ENCODE measurements around the gene DNAJC7.

The DNAJC7 gene

DNA sequence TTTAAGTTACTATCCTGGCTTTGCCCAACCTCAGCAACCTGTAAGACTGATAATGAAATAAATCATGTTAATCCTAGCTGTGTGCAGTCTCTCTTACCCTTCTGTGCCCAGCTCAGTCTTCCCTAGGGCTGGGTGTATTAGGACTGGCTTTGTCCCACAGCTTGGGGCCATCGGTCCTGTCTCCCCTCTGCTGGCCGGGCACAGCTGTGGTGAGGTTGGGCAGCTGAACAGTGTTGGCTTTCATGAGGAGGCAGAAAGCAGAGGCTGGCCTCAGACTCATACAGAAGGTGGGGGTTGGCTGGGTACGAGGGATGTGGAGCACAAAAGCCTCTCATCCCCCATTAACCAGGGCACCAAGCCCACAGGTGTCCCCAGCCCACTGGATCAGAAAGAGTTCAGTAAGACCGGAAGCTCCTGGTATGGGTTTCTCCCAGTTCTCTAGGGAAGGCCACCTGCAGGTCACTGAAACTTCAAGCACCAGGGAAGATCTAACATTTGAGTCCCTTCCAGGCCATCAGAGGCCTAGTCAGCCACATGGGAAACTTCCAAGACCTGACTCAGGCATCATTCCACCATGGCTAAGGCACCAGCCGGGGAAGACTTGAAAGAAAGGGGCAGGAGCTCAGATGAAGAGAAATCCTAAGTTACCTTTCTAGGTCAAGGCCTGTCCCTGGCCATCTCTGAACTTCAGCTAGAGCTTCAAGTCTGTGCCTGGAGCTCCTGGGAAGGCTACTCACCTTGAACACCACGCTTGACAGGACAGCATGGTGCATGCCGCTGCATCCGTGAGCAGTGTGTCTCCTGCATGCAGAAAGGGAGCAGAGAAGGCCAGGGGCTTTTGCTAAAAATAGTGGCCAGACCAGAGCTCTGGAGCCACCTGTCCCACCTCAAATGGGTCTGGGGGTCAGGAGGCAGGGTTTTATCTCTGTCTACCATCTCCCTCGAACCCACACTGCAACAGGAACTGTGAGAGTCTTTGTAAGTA is 41.8 kb downstream of the DNAJC7 start:
- DNase-seq (ENCODE audit: low spot score) = no peak

GRCh38 chr17:41974658-41975057 is 42.6 kb downstream of the DNAJC7 start:
- no peak for DNase-seq (ENCODE audit: low spot score)

DNA sequence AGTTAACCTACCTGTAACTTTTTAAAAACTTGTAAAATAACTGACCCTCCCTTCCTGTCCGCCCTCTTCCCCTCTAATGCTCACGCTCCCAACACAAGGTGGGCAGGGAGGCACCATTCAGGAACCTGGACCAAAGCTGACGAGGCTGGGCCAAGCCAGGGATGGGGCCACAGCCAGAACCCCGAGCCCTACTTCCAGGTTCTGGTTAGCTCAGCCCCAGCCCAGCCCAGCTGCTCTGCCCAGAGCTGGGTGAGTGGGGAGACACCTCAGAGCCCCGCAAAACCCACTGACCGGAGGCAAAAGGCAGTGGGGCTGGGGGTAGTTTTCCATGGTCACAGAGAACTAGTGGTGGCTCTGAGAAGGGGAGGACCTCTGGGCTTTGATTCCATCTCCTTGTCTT is 43.2 kb downstream of the DNAJC7 start:
- DNase-seq (ENCODE audit: low spot score) = no peak

GRCh38 chr17:41973408-41973811 is 43.8 kb downstream of the DNAJC7 start:
- DNase-seq (ENCODE audit: low spot score) = no peak

DNA sequence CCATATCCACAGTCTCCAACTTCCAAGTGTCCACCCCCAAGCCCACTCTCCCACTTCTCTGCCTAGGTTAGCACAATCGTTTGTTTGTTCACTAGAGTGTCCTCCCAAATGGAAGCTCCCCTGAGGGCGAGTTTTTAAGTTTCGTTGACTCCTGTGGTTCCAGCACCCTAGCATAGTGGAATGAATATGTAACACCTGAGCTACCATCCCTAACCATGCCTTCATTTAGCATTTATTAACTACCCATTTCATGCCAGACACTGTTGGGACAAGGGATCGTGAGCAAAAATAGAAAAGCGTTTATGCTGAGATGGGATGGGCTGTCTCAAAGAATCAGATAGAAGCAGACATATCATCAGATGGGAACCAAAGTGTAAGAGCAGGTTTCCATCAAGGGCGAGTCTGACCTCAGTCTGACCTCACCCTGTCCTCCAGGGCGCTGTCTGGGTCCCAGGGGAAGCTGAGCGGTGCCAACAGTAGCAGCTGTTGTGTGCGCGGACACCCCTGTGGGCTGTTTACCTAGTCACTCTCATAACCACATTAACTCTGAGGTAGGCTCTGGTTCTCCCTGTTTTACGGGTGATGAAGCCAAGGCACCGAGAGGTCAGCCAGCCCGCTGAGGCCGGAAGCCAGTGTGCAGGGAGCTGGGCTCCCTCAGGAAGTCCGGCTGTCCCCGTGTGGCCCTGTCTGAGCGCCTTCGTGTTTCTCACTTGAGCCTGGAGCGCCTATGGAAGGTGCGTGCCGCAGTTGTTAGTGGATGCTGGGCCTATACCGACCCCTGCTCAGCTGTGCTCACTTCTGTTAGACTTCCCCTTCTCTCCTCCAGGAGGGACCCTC is 44.5 kb downstream of the DNAJC7 start:
- DNase-seq (ENCODE audit: low spot score) = no peak

DNA sequence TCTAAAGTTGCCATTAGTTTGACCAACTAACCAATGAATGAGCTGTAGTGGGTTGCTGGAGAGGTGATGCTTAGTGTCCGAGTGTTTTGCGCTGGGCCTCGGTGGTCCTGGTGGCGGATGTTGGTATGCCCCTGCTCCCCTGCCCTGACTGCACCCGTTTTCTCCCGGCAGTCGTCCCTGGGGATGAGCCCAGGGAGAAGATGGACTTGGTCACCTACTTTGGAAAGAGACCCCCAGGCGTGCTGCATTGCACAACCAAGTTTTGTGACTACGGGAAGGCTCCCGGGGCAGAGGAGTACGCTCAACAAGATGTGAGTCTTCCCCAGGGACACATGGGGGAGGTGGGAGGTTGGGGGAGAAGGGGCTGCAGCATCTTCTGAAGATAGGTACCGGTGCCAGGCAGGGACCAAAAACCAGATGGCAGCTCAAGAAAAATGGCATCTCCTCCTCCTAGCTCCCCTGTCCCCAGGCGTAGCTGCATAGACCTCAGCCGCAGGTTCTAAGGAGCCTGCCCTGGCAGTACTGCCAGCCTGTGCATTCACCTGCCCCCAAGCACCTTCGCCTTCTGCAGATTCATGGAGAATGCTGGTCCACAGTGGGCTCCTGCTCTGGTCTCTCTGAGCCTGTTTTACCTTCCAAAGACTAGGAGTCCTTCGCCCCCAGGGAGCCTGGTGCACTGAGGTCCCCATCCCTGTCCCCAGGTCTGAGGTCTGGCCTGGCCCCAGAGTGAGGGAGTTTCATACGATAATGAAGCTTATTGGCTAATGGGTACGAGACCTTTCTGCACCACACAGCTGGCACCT is 45.3 kb downstream of the DNAJC7 start:
- DNase-seq (ENCODE audit: low spot score) = no peak

DNA sequence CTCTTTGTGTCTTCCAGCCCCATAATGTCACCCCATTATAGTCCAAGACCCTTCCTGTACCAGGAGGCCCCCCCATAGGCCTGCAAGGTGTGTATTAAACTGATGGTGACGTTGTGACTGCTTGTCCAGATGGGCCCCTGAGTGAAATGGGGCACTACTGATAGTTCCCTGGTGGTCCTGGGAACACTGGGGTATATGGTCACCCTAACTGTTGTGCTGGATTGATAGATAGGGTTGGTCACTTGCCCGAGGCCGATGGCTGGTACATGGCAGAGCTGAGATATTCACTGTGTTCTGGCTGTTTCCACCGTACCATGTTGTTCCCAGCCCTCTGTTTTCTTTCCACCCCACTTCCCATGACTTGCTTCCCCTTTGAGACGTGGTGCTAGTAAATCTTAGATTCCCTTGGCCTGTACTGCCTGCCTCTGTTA is 46.3 kb downstream of the DNAJC7 start:
- no peak for DNase-seq (ENCODE audit: low spot score)

DNA sequence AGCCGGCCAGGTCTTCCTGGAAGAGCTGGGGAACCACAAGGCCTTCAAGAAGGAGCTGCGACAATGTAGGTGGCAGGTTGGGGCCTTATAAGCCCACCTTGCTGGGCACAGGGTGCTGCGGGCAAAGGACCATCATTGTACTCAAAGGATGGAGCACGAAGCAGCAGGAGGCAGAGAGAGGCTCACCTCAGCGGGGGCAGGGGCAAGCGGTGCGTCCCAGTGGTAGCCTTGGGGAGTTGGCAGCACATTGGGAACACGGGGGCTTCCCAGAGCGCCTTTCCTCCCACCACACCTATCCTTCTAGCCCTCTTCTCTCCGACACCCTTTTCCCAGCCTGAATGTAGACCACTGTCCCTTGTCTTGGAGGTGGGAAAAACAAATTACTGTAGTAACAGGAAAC is 48.6 kb downstream of the DNAJC7 start:
- no peak for DNase-seq (ENCODE audit: low spot score)

DNA sequence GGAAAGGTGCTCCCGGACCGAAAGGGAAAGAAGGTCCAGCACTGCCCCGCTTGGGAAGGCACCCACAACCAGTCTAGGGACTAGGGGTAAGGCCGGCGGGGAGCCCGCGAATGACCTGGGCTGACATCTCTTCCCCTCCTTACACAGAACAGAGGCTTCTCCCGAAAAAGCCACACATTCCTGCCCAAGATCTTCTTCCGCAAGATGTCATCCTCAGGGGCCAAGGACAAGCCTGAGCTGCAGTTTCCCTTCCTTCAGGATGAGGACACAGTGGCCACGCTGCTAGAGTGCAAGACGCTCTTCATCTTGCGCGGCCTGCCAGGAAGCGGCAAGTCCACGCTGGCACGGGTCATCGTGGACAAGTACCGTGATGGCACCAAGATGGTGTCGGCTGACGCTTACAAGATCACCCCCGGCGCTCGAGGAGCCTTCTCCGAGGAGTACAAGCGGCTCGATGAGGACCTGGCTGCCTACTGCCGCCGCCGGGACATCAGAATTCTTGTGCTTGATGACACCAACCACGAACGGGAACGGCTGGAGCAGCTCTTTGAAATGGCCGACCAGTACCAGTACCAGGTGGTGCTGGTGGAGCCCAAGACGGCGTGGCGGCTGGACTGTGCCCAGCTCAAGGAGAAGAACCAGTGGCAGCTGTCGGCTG is 49.2 kb downstream of the DNAJC7 start:
- no peak for DNase-seq (ENCODE audit: low spot score)

DNA sequence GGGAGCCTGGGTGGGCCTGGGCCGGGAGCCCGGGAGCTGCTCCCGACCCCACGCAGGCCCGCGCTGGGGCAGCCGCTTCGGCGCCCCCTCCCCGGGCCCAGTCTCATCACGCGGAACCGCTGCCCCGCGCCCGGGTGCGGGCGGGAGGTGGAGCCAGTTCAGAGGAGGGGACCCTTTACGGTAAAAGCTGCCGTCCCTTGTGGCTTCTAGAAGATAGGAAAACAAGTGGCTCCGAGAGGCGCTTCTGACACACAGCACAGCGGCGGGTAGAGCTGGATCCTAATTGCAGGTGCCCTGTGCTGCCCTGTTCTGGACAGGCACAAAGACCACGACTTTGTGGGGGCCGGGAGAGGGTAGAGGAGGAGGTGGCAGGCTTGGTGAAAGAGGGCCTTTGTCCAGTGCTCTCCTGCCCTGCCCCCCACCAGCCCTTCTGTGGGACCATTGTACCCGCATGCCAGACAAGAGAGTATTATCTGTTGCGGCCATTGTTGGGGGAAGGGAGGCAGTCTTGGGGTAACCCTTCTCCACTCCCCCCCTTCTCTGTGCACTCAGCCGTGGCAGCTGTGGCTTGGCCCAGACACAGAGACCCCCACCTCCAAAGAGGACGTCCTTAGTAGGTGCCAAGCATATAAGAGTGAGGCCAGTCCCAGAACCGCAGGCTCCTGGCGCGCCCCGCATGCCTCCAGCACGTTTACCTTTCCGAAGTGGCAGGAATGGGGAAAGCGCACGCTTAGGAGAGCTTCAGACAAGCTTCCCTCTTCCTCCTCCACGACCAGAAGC is 49.9 kb downstream of the DNAJC7 start:
- no peak for DNase-seq (ENCODE audit: low spot score)

GRCh38 chr17:41966463-41967140 is 50.6 kb downstream of the DNAJC7 start, which contains the start of gene CNP:
TSS of gene CNP (plus strand) at chr17:41966795. CDS start at chr17:41966885, 90 bp downstream.
- peak; percentile 96 for DNase-seq (ENCODE audit: low spot score)

DNA sequence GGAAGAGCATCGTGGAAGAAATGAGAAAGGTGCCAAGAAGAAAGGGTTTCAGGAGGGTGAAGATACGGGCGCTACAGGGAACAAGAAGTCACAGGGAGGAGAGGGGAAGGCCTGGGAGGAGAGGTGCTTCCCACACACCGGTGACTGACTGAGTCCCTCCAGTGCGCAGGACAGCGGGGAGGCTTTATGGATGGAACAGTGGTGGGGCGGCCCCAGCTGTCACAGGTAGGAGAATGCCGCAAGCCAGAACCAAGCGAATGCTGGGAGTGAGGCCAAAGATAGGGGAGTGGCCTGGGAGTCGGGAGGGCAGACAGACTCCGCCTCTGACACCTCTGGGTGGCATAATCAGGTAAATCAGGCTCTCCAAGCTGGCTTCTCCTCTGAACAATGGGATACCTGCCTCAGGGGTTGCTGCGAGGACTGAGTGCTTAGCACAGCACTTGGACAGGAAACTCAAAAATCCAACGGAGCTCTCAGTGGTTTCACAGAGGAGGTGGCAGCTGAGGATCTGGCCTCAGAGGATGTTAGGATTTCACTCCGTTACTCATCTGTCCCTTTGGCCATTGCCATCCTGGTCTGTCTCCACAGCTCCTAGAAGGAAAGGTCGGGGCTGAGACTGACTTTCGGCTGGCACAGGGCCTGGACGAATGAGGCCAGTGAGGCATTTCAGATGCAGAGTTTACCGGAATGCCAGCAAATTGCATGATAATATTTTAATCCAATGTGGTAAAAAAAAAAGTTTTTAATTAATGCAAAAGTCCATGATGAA is 51.4 kb downstream of the DNAJC7 start:
- peak; percentile 84 for DNase-seq (ENCODE audit: low spot score)

DNA sequence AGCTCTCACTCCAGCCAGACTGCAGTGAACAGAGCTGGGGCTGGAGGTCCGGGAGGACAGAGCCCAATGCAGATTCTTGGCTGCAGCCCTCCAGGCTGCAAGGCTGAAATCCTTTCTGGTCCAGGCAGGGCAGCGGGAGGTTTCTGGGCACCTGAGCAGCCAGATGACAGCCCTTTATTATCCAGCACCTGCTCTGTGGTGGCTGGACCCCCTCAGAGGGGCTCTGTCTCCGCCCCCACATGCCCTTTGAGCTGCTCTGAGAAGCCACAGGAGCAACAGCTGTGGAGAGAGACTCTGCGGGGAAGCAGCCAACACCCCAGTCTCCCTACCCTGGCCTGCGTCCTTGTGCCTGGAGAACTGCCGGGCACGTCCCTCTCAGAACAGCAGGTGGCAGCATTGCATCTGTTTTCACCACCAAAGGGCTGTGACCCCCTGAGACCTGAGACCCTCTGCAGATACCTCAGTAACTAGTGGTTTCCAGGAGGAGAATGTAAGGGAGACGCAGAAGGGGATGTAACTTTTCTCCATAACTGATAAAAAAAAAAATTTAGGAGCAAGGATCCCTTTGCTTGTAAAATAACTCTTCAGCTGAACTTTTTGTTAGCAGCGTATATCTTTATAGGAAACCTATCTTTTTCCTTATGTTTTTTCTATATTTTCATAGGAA is 54.3 kb downstream of the DNAJC7 start:
- DNase-seq (ENCODE audit: low spot score) = peak; percentile 83

GRCh38 chr17:41962111-41962510 is 55.1 kb downstream of the DNAJC7 start:
- no peak for DNase-seq (ENCODE audit: low spot score)

- DNase-seq (ENCODE audit: low spot score) = peak; percentile 67
These were observed 57.7 kb downstream of the DNAJC7 start for GRCh38 chr17:41959336-41960095.

DNA sequence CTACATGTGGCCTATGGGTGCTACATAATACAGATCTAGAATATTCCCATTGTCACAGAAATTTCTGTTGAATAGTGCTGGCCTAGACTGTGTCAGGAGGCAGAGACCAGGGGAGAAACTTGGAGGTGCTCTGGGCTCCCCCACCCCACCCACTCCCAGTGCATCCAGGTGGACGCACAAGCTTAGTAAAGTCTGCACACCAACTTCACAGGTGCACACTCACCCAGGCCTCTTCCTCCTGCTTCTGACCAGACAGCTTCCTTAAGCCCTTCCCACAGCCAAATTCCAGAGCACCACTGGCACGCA is 58.3 kb downstream of the DNAJC7 start:
- DNase-seq (ENCODE audit: low spot score) = no peak

GRCh38 chr17:41957869-41958439 is 59.3 kb downstream of the DNAJC7 start:
- no peak for DNase-seq (ENCODE audit: low spot score)
